Kasumi-1 (cell line): ENCODE measurements around the gene NTNG1.

Source experiments
- DNase-seq, 2 experiments: peaks; one replicate each; lab custom pipeline; 2025; lab: John Stamatoyannopoulos, UW

The NTNG1 gene

GRCh38 chr1:107459204-107459904 is 318.5 kb downstream of the NTNG1 start:
- no peak for DNase-seq

GRCh38 chr1:107460035-107460434 is 319.2 kb downstream of the NTNG1 start:
- DNase-seq: no peak

GRCh38 chr1:107464827-107465226 is 324.0 kb downstream of the NTNG1 start:
- peak in 1 of 2 experiments; percentile 6 for DNase-seq

GRCh38 chr1:107467286-107467685 is 326.4 kb downstream of the NTNG1 start:
- DNase-seq: no peak

GRCh38 chr1:107467811-107468210 is 327.0 kb downstream of the NTNG1 start:
- no peak for DNase-seq

- DNase-seq: no peak
Measured at GRCh38 chr1:107473065-107473464, 332.2 kb downstream of the NTNG1 start.

- no peak for DNase-seq
Measured at GRCh38 chr1:107474877-107475612, 334.2 kb downstream of the NTNG1 start.

GRCh38 chr1:107477233-107477632 is 336.4 kb downstream of the NTNG1 start:
- DNase-seq: no peak

GRCh38 chr1:107479865-107480350 is 339.1 kb downstream of the NTNG1 start:
- DNase-seq: no peak

- no peak for DNase-seq
Measured at GRCh38 chr1:107480548-107481415, 339.9 kb downstream of the NTNG1 start.

GRCh38 chr1:107481756-107482384 is 341.0 kb downstream of the NTNG1 start:
- no peak for DNase-seq

- no peak for DNase-seq
Measured at GRCh38 chr1:107483949-107484348, 343.1 kb downstream of the NTNG1 start.

- DNase-seq: no peak
Measured at GRCh38 chr1:107486349-107486748, 345.5 kb downstream of the NTNG1 start.

GRCh38 chr1:107487506-107487905 is 346.7 kb downstream of the NTNG1 start:
- DNase-seq: no peak

- no peak for DNase-seq
Measured at GRCh38 chr1:107491582-107491981, 350.7 kb downstream of the NTNG1 start.

GRCh38 chr1:107493111-107493716 is 352.4 kb downstream of the NTNG1 start:
- no peak for DNase-seq

GRCh38 chr1:107494061-107494460 is 353.2 kb downstream of the NTNG1 start:
- DNase-seq: no peak

GRCh38 chr1:107496002-107496401 is 355.2 kb downstream of the NTNG1 start:
- no peak for DNase-seq

- DNase-seq: no peak
Measured at GRCh38 chr1:107499139-107499744, 358.4 kb downstream of the NTNG1 start.

GRCh38 chr1:107501081-107501605 is 360.3 kb downstream of the NTNG1 start:
- no peak for DNase-seq

- DNase-seq: no peak
Measured at GRCh38 chr1:107510347-107510746, 369.5 kb downstream of the NTNG1 start.
